CD4-positive, CD25-positive, alpha-beta regulatory T cell (primary cell): ENCODE data around the gene MEF2D. TPM values are rescaled to one million over a fixed set of nuclear protein-coding genes. Genes with fewer than 3 reads are reported as not detected.

ENCODE experiments used
- ATAC-seq, 2 donors: fragments of 150-1000 bp; cut with Tn5 transposase; one replicate each; pipeline ENCODE4 v1.10.0; 2021; ENCODE audit warnings: low read depth in 2 of 2, moderate number of reproducible peaks in 2 of 2, moderate library complexity in 1 of 2
- DNase-seq, 3 donors: peaks; one replicate each; pipeline versions ENCODE4 v3.0.0 to v3.0.0-alpha.2; 2012 to 2022; ENCODE audit warnings: mixed read lengths in 1 of 3
- H3K27ac ChIP-seq: one replicate; pipeline ENCODE4 v1.7.0; 2013; ENCODE audit warnings: mild to moderate bottlenecking, low read length; ENCODE audit not compliant: insufficient read depth, poor library complexity, severe bottlenecking
- H3K27me3 ChIP-seq: one replicate; pipeline ENCODE4 v1.7.0; 2013; ENCODE audit warnings: low read length; ENCODE audit not compliant: control insufficient read depth, insufficient read depth
- H3K36me3 ChIP-seq: one replicate; pipeline ENCODE4 v1.7.0; 2013; ENCODE audit warnings: mild to moderate bottlenecking, low read length, moderate library complexity; ENCODE audit not compliant: control insufficient read depth, insufficient read depth
- H3K4me1 ChIP-seq: 2 replicates; pipeline ENCODE4 v1.7.0; 2013; ENCODE audit warnings: mild to moderate bottlenecking, low read length; ENCODE audit not compliant: insufficient read depth, control insufficient read depth, poor library complexity, severe bottlenecking
- H3K4me3 ChIP-seq: one replicate; pipeline ENCODE4 v1.7.0; 2013; ENCODE audit warnings: low read depth, mild to moderate bottlenecking, low read length, moderate library complexity
- H3K9me3 ChIP-seq, 2 experiments: 1 replicate in 1 of 2; 2 replicates in 1 of 2; pipeline ENCODE4 v1.7.0; 2013; ENCODE audit warnings: low read length in 2 of 2, mild to moderate bottlenecking in 1 of 2, moderate library complexity in 1 of 2; ENCODE audit not compliant: control insufficient read depth in 2 of 2
- H3K27ac Mint-ChIP-seq, 3 donors: one replicate each; pipeline ENCODE4 v1.8.0; 2020 to 2022; ENCODE audit warnings: mild to moderate bottlenecking in 3 of 3, mixed read lengths in 3 of 3, moderate library complexity in 2 of 3
- H3K27me3 Mint-ChIP-seq: one replicate; pipeline ENCODE4 v1.8.0; 2022; ENCODE audit warnings: mild to moderate bottlenecking, mixed read lengths
- H3K36me3 Mint-ChIP-seq: one replicate; pipeline ENCODE4 v1.8.0; 2020; ENCODE audit warnings: mixed read lengths
- H3K4me1 Mint-ChIP-seq, 4 donors: one replicate each; pipeline ENCODE4 v1.8.0; 2020 to 2022; ENCODE audit warnings: mixed read lengths in 4 of 4, mild to moderate bottlenecking in 1 of 4
- H3K4me3 Mint-ChIP-seq, 4 donors: one replicate each; pipeline ENCODE4 v1.8.0; 2020 to 2022; ENCODE audit warnings: mild to moderate bottlenecking in 4 of 4, mixed read lengths in 4 of 4, moderate library complexity in 3 of 4
- H3K9me3 Mint-ChIP-seq, 7 donors: one replicate each; pipeline ENCODE4 v1.8.0; 2020 to 2022; ENCODE audit warnings: mixed read lengths in 7 of 7, mild to moderate bottlenecking in 3 of 7, moderate library complexity in 2 of 7
- polyA plus RNA-seq, 4 donors: library from polyadenylated mRNA; unstranded; fragments of 300-500 nt; fragmentation: Illumina TruSeq; gene quantifications; one replicate each; pipeline ENCODE4 v1.2.3, GENCODE V29; 2021
- total RNA-seq: library from RNA; stranded (reverse); gene quantifications from one replicate; pipeline ENCODE4 v1.2.3, GENCODE V29; 2022

Gene MEF2D
- total and polyA plus RNA-seq, 5 donors from 2014 or later = 4.6 to 186 (median 7.0) TPM

- H3K9me3 Mint-ChIP-seq = peaks cover 0 to 3% (median 0%) of the 10 kb centered on the region in 7 donors
These were observed 70.3 kb downstream of the MEF2D start for GRCh38 chr1:156430303-156430702.

GRCh38 chr1:156429313-156430060 is 71.1 kb downstream of the MEF2D start:
- no peak overlapping the region for H3K27ac ChIP-seq
- no peak overlapping the region for H3K4me3 ChIP-seq
- H3K4me1 ChIP-seq = no peaks in the 10 kb centered on the region
- Mint-ChIP-seq H3K27me3 (peaks cover 88% of the 10 kb centered on the region), H3K4me1 (peaks cover 0 to 6% (median 1%) of the 10 kb centered on the region in 4 donors), H3K36me3 (no peaks in the 10 kb centered on the region), H3K4me3 (peak overlapping the region in 1 of 4 donors; percentile 16), H3K9me3 (peaks cover 0 to 3% (median 0%) of the 10 kb centered on the region in 7 donors), H3K27ac (no peak overlapping the region)
- DNase-seq (no peak), ATAC-seq (no peak)
- peaks cover 69% of the 10 kb centered on the region for H3K27me3 ChIP-seq
- no peaks in the 10 kb centered on the region for H3K9me3 ChIP-seq
- H3K36me3 ChIP-seq = no peaks in the 10 kb centered on the region

More at GRCh38 chr1:156430303-156430702, 70.3 kb downstream of the MEF2D start:
- DNase-seq (no peak), ATAC-seq (no peak)
- H3K27ac Mint-ChIP-seq = no peak overlapping the region
- Histone ChIP-seq H3K9me3 (no peaks in the 10 kb centered on the region), H3K4me1 (peaks cover 3% of the 10 kb centered on the region), H3K4me3 (no peak overlapping the region), H3K36me3 (no peaks in the 10 kb centered on the region), H3K27ac (no peak overlapping the region), H3K27me3 (peaks cover 72% of the 10 kb centered on the region)
- H3K4me1 Mint-ChIP-seq = peaks cover 0 to 6% (median 5%) of the 10 kb centered on the region in 4 donors
- H3K4me3 Mint-ChIP-seq = no peak overlapping the region
- peaks cover 89% of the 10 kb centered on the region for H3K27me3 Mint-ChIP-seq
- H3K36me3 Mint-ChIP-seq = no peaks in the 10 kb centered on the region

GRCh38 chr1:156428746-156429288 is 71.8 kb downstream of the MEF2D start:
- H3K36me3 ChIP-seq = no peaks in the 10 kb centered on the region
- no peak for ATAC-seq
- peaks cover 71% of the 10 kb centered on the region for H3K27me3 ChIP-seq
- peaks cover 0 to 6% (median 1%) of the 10 kb centered on the region in 4 donors for H3K4me1 Mint-ChIP-seq
- no peak overlapping the region for H3K27ac Mint-ChIP-seq
- no peak overlapping the region for H3K27ac ChIP-seq
- H3K9me3 ChIP-seq = no peaks in the 10 kb centered on the region
- no peaks in the 10 kb centered on the region for H3K4me1 ChIP-seq
- H3K4me3 ChIP-seq = no peak overlapping the region
- no peak for DNase-seq
- peaks cover 88% of the 10 kb centered on the region for H3K27me3 Mint-ChIP-seq
- no peaks in the 10 kb centered on the region for H3K36me3 Mint-ChIP-seq
- H3K9me3 Mint-ChIP-seq = peaks cover 0 to 3% (median 0%) of the 10 kb centered on the region in 7 donors
- H3K4me3 Mint-ChIP-seq = no peak overlapping the region

DNA sequence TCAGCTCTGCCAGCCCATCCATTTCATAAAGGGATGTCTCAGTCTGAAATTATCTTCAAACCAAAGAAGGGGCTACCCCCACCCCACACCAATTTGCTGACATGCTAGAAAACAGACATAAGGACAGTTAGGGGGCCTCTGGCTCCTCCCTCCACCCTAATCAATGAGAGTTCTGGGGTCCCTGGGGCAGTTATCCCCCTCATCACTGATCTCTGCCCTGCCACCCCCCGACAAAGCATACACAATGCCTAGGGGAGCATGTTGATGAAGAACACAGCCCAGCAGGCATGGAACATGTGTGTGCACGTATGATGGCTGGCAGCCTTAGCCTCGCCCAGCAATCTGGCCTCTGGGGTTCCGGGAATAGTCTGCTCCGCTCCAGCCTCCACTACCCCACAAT is 72.6 kb downstream of the MEF2D start:
- no peak for ATAC-seq
- Mint-ChIP-seq H3K27ac (peak overlapping the region in 1 of 3 donors; percentile 2), H3K36me3 (no peaks in the 10 kb centered on the region), H3K4me3 (no peak overlapping the region), H3K27me3 (peaks cover 88% of the 10 kb centered on the region), H3K9me3 (peaks cover 0 to 3% (median 0%) of the 10 kb centered on the region in 7 donors), H3K4me1 (peaks cover 0 to 3% (median 1%) of the 10 kb centered on the region in 4 donors)
- no peaks in the 10 kb centered on the region for H3K36me3 ChIP-seq
- no peak for DNase-seq
- no peak overlapping the region for H3K4me3 ChIP-seq
- H3K27ac ChIP-seq = no peak overlapping the region
- no peaks in the 10 kb centered on the region for H3K9me3 ChIP-seq
- H3K4me1 ChIP-seq = no peaks in the 10 kb centered on the region
- H3K27me3 ChIP-seq = peaks cover 71% of the 10 kb centered on the region

GRCh38 chr1:156425943-156426342 is 74.6 kb downstream of the MEF2D start:
- H3K9me3 Mint-ChIP-seq = peaks cover 0 to 3% (median 0%) of the 10 kb centered on the region in 7 donors
- Histone ChIP-seq H3K36me3 (no peaks in the 10 kb centered on the region), H3K4me1 (peaks cover 11% of the 10 kb centered on the region), H3K4me3 (no peak overlapping the region), H3K27me3 (peaks cover 66% of the 10 kb centered on the region), H3K9me3 (no peaks in the 10 kb centered on the region), H3K27ac (no peak overlapping the region)
- H3K4me1 Mint-ChIP-seq = peaks cover 0 to 13% (median 6%) of the 10 kb centered on the region in 4 donors
- no peak overlapping the region for H3K27ac Mint-ChIP-seq
- H3K4me3 Mint-ChIP-seq = no peak overlapping the region
- peaks cover 83% of the 10 kb centered on the region for H3K27me3 Mint-ChIP-seq
- no peak for DNase-seq
- no peak for ATAC-seq
- no peaks in the 10 kb centered on the region for H3K36me3 Mint-ChIP-seq

DNA sequence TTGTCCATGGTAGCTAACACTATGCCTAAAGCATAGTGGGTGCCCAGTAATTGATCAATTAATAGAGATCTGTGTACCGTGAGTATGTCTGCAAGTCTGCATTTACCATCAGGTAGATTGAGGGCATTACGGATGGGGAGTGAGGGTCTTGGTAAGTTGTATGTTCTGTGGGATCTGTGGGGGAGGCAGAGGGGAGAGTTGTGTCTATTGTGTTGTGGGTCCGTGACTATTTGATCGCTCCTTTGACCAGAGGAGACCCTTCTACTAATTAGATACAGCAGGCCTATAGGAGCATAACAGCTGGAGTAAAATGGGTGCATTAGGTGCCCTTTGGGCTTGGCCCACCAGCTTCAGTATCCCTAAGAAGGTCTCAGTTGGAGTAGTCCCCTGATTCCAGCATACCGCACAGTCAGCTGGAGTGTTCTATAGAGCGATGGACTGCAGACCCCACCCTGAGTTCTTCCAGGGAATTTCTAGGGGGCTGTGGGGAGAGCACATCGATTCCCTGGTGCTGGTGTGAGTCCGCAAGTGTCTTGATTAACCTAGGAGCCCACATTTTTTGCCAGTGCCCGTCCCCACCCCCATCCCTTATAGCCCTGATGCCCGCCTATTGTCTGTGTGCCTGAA is 75.7 kb downstream of the MEF2D start:
- Mint-ChIP-seq H3K27ac (no peak overlapping the region), H3K4me1 (peaks cover 0 to 23% (median 10%) of the 10 kb centered on the region in 4 donors), H3K4me3 (peak overlapping the region in 1 of 4 donors; percentile 11), H3K36me3 (no peaks in the 10 kb centered on the region), H3K9me3 (peaks cover 0 to 3% (median 0%) of the 10 kb centered on the region in 7 donors), H3K27me3 (peaks cover 83% of the 10 kb centered on the region)
- no peaks in the 10 kb centered on the region for H3K36me3 ChIP-seq
- H3K4me1 ChIP-seq = peaks cover 21% of the 10 kb centered on the region
- H3K9me3 ChIP-seq = no peaks in the 10 kb centered on the region
- DNase-seq (no peak), ATAC-seq (no peak)
- H3K4me3 ChIP-seq = no peak overlapping the region
- peaks cover 64% of the 10 kb centered on the region for H3K27me3 ChIP-seq
- H3K27ac ChIP-seq = no peak overlapping the region

DNA sequence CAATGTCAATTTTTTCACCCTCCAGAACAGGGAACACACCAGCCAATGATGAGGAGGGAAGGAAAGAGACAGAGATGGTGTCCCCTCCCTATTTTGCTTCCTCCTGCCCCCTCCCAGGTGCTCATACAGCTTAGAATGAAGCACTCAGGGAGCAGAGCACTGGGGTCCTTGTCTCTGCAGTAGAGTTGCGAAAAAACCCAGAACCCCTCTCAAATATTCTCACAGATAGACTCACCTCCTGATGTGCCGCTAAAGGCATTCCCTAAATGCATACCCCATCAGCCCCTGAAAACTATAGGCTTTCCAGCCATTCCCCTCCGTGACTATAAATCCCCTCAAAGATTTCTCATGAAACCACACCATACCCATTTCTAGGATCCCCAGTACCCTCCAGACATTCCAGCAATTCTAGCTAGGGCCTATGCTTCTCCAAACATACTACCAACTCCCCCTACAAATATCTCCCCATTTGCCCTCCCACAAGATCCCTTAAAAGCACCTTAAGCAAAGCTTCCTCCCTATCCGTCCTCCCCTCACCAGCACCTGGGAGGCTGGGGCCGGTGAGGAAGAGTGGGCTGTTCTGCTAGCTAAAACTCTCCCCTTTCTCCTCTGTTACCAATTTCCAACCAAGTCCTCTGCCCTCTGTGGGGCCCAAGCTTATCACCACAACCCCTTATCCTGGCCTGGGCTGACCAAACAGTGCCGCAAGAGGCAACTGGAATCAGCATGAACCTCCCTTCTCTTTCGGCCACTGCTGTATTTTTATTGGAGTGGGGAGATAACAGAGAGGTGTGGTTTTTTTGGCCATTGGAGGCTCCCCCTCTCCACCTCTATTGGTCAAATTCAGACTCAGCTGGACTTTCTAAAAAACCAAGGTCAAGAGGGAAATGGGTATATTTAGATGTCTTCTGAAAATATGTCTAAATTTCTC is 76.9 kb downstream of the MEF2D start:
- Mint-ChIP-seq H3K27me3 (peaks cover 83% of the 10 kb centered on the region), H3K27ac (no peak overlapping the region), H3K4me3 (peak overlapping the region in 1 of 4 donors; percentile 79), H3K9me3 (no peaks in the 10 kb centered on the region), H3K4me1 (peaks cover 0 to 32% (median 15%) of the 10 kb centered on the region in 4 donors), H3K36me3 (no peaks in the 10 kb centered on the region)
- Histone ChIP-seq H3K36me3 (no peaks in the 10 kb centered on the region), H3K27me3 (peaks cover 60% of the 10 kb centered on the region), H3K4me1 (peaks cover 25% of the 10 kb centered on the region), H3K27ac (no peak overlapping the region), H3K9me3 (no peaks in the 10 kb centered on the region), H3K4me3 (no peak overlapping the region)
- no peak for ATAC-seq
- no peak for DNase-seq
